ENCODE results near the gene IL13. TPM values are rescaled to one million over a fixed set of nuclear protein-coding genes. Genes with fewer than 3 reads are reported as not detected.
"Not testable (repeated sequence)": the region's sequence is repeated elsewhere in the genome, so short reads cannot be mapped to it uniquely, and the experiment has no call there.

IL13 gene
- total RNA-seq, 1 donor from 2014 or later, result not detected

DNA sequence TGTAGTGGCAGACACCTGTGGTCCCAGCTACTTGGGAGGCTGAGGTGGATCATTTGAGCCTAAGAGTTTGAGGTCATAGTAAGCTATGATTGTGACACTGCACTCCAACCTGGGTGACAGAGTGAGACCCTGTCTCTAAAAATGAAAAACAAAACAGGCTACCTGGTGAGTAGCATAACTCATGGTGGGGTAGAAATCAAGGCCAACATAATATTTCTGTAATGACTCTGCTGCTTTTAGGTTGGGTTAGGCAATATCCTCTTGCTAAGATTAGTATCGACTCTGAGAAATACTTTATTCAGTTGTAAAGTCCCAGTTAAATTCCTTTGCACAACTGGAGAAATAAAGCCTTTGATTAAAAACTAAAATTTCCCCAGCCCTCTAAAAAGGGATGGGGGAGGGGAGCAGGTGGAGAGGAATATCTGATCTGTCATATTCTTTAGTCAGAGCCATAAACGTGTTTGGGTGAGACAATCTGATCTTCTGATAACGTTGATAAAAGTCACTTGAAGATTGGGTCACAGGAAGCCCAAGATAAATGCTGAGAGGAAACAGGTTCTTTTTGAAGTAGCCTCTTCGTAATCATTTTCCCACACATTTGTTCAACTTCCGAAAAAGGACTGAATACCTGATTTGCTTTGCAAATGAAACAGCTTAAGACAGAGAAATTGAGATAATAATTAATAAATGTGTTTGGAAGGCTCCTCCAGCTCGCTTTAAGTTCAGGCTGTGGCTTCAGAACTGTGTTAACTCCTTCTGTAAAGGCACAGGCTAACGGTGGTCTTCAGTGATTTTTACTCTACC is 30.8 kb downstream of the IL13 start:
- Histone ChIP-seq H3K4me3 (ENCODE audit: low read length in 3 of 3) (no peak overlapping the region), H3K9ac (ENCODE audit: low read depth in 1 of 3, low read length in 3 of 3) (no peak overlapping the region), H3K4me1 (ENCODE audit: control insufficient read depth in 3 of 3, insufficient read depth in 3 of 3, low read length in 3 of 3) (no peaks in the 10 kb centered on the region), H3K27me3 (ENCODE audit: control insufficient read depth in 3 of 3, insufficient read depth in 3 of 3, low read length in 3 of 3) (no peaks in the 10 kb centered on the region), H3K36me3 (ENCODE audit: control insufficient read depth in 3 of 3, insufficient read depth in 3 of 3, low read length in 3 of 3) (no peaks in the 10 kb centered on the region), H3K27ac (ENCODE audit: low read depth, low read length) (no peak overlapping the region), H3K9me3 (ENCODE audit: control insufficient read depth in 3 of 3, low read length in 3 of 3) (no peaks in the 10 kb centered on the region)

DNA sequence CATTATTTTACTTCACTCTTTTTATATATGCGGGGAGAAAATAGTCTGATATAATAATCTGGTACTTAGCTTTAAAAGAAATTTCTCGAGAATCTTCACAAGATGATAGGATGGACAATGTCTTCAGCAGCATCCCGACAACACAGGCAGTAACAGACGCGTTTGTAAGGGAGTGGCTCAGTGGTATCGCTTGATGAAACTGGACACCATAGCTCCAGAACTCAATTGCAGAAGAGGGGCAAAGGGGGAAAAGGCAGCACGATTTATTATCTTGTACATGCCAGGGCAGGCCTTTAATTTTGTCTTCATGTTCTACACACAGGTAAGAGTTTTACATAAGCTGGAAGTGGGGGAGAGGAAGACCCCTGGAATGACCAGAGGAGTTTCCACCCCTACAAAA is 31.5 kb downstream of the IL13 start:
- Histone ChIP-seq H3K36me3 (ENCODE audit: control insufficient read depth in 3 of 3, insufficient read depth in 3 of 3, low read length in 3 of 3) (no peaks in the 10 kb centered on the region), H3K27me3 (ENCODE audit: control insufficient read depth in 3 of 3, insufficient read depth in 3 of 3, low read length in 3 of 3) (no peaks in the 10 kb centered on the region), H3K9me3 (ENCODE audit: control insufficient read depth in 3 of 3, low read length in 3 of 3) (no peaks in the 10 kb centered on the region), H3K9ac (ENCODE audit: low read depth in 1 of 3, low read length in 3 of 3) (no peak overlapping the region), H3K27ac (ENCODE audit: low read depth, low read length) (no peak overlapping the region), H3K4me1 (ENCODE audit: control insufficient read depth in 3 of 3, insufficient read depth in 3 of 3, low read length in 3 of 3) (no peaks in the 10 kb centered on the region), H3K4me3 (ENCODE audit: low read length in 3 of 3) (no peak overlapping the region)

DNA sequence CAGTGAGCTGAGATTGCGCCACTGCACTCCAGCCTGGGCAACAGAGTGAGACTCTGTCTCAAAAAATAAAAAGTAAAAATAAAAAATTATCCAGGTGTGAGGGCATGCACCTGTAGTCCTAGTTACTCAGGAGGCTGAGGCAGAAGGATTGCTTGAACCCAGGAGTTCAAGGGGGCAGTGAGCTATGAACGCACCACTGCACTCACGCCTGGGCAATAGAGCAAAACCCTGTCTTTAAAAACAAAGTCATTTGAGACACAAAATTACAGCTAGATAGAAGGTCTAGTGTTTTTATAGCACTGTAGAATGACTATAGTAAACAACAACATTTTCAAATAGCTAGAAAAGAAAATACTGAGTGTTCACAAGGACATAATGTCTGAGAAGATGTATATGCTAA is 32.2 kb downstream of the IL13 start:
- Histone ChIP-seq H3K9ac (ENCODE audit: low read depth in 1 of 3, low read length in 3 of 3) (no peak overlapping the region), H3K4me1 (ENCODE audit: control insufficient read depth in 3 of 3, insufficient read depth in 3 of 3, low read length in 3 of 3) (no peaks in the 10 kb centered on the region), H3K27ac (ENCODE audit: low read depth, low read length) (no peak overlapping the region), H3K4me3 (ENCODE audit: low read length in 3 of 3) (no peak overlapping the region), H3K27me3 (ENCODE audit: control insufficient read depth in 3 of 3, insufficient read depth in 3 of 3, low read length in 3 of 3) (no peaks in the 10 kb centered on the region), H3K36me3 (ENCODE audit: control insufficient read depth in 3 of 3, insufficient read depth in 3 of 3, low read length in 3 of 3) (no peaks in the 10 kb centered on the region), H3K9me3 (ENCODE audit: control insufficient read depth in 3 of 3, low read length in 3 of 3) (no peaks in the 10 kb centered on the region)

DNA sequence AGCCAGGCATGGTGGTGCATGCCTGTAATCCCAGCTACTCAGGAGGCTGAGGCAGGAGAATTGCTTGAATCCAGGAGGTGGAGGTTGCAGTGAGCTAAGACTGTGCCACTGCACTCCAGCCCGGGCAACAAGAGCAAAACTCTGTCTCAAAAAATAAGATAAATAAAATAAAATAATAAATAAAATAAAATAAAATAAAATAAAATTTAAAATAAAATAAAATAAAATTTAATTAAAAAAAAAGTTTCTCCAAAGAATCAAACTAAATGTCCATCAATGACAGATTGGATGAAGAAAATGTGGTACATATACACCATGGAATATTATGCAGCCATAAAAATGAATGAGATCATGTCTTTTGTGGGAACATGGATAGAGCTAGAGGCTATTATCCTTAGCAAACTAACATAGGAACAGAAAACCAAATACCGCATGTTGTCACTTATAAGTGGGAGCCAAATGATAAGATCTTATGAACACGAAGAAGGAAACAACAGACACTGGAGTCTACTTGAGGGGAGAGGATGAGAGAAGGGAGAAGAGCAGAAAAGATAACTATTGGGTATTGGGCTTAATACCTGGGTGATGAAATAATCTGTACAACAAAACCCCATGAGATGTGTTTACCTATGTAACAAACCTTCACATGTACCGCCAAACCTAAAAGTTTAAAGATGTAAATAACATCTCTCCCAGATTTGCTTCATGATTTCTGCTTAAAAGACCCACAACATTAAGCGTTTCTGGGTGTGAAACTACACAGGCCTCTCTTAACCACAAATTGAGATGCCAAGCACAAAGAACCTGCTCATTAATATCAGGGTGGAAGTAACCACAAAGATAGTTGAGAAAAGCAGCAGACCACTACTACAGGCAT is 34.0 kb downstream of the IL13 start:
- H3K27ac ChIP-seq (ENCODE audit: low read depth, low read length); H3K36me3 ChIP-seq (ENCODE audit: control insufficient read depth in 3 of 3, insufficient read depth in 3 of 3, low read length in 3 of 3); H3K27me3 ChIP-seq (ENCODE audit: control insufficient read depth in 3 of 3, insufficient read depth in 3 of 3, low read length in 3 of 3); H3K9ac ChIP-seq (ENCODE audit: low read depth in 1 of 3, low read length in 3 of 3); H3K4me3 ChIP-seq (ENCODE audit: low read length in 3 of 3); H3K4me1 ChIP-seq (ENCODE audit: control insufficient read depth in 3 of 3, insufficient read depth in 3 of 3, low read length in 3 of 3); H3K9me3 ChIP-seq (ENCODE audit: control insufficient read depth in 3 of 3, low read length in 3 of 3): not testable (repeated sequence)

DNA sequence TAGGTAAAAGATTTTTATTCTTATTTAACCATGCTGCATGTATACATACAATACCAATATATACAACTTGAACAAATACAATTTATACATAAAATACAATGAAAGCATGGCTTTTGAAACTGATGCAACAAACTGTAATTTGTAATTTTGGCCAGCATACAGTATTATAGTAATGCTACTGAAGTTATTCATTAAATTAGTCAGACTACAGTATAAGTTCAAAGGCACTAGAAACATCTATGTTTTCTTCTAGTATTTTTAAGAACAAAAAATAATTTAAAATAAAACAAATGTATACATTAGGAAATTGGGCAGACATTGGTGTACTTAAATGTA is 34.6 kb downstream of the IL13 start:
- Histone ChIP-seq H3K9me3 (ENCODE audit: control insufficient read depth in 3 of 3, low read length in 3 of 3) (no peaks in the 10 kb centered on the region), H3K9ac (ENCODE audit: low read depth in 1 of 3, low read length in 3 of 3) (no peak overlapping the region), H3K4me1 (ENCODE audit: control insufficient read depth in 3 of 3, insufficient read depth in 3 of 3, low read length in 3 of 3) (no peaks in the 10 kb centered on the region), H3K36me3 (ENCODE audit: control insufficient read depth in 3 of 3, insufficient read depth in 3 of 3, low read length in 3 of 3) (peaks cover 2 to 4% (median 3%) of the 10 kb centered on the region in 3 donors), H3K4me3 (ENCODE audit: low read length in 3 of 3) (no peak overlapping the region), H3K27me3 (ENCODE audit: control insufficient read depth in 3 of 3, insufficient read depth in 3 of 3, low read length in 3 of 3) (no peaks in the 10 kb centered on the region), H3K27ac (ENCODE audit: low read depth, low read length) (no peak overlapping the region)

DNA sequence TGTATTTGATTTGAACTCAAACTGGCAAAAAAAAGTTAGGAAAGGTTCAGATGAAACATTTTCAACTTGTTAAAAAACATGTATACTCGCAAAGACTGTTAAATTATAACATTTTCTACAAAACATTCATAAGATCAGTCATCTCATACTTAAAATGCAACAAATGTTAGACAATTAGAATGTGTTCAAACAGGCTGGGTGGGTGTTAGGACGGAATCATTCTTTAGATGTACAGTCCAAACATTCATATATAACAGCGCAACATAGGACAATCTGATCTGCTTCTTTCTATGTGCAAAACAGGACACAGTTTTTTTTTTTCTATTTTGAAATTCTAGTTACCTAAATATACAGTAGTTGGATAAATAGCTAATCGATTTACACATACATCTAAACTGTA is 38.0 kb downstream of the IL13 start:
- Histone ChIP-seq H3K4me1 (ENCODE audit: control insufficient read depth in 3 of 3, insufficient read depth in 3 of 3, low read length in 3 of 3) (no peaks in the 10 kb centered on the region), H3K27me3 (ENCODE audit: control insufficient read depth in 3 of 3, insufficient read depth in 3 of 3, low read length in 3 of 3) (no peaks in the 10 kb centered on the region), H3K9ac (ENCODE audit: low read depth in 1 of 3, low read length in 3 of 3) (no peak overlapping the region), H3K9me3 (ENCODE audit: control insufficient read depth in 3 of 3, low read length in 3 of 3) (no peaks in the 10 kb centered on the region), H3K36me3 (ENCODE audit: control insufficient read depth in 3 of 3, insufficient read depth in 3 of 3, low read length in 3 of 3) (peaks cover 2 to 15% (median 11%) of the 10 kb centered on the region in 3 donors), H3K27ac (ENCODE audit: low read depth, low read length) (no peak overlapping the region), H3K4me3 (ENCODE audit: low read length in 3 of 3) (no peak overlapping the region)

DNA sequence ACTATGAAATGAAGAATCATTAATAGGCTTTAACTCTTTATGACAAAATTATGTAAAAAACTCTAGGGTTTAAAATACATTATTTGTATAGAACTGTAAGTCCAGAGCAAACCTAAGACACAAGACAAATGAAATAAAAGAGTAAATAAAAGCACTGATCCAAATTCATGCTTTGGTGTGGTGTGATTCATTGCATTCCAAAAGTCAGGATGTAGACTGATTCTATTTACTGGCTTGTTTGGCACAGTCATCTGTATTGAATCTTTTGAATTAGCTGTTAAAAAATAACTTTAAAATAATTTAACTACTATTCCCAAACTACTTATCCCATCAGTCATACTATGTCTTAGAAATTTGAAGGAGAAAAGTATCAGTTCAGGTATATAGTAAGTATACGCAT is 46.9 kb downstream of the IL13 start:
- Histone ChIP-seq H3K36me3 (ENCODE audit: control insufficient read depth in 3 of 3, insufficient read depth in 3 of 3, low read length in 3 of 3) (peaks cover 0 to 14% (median 10%) of the 10 kb centered on the region in 3 donors), H3K4me3 (ENCODE audit: low read length in 3 of 3) (no peak overlapping the region)

DNA sequence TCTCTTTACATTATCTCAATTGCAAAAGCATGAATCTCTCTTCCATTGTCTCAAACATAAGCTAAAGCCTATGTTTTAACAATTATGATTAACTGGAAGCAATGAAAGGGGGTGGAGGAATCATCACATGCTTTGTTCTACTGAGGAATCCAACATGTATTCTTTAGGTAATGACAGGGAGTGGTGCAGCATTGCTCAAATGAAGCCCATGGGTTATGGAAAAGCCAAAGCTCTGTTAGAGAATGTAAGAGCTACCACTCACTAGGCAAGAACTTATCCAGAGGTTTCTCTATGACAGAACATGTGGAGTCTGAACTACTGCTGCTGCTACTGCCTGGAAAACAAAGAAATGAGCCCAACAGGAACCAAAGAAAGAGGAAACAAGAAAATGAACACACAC is 50.7 kb downstream of the IL13 start:
- Histone ChIP-seq H3K36me3 (ENCODE audit: control insufficient read depth in 3 of 3, insufficient read depth in 3 of 3, low read length in 3 of 3) (peaks cover 0 to 3% (median 0%) of the 10 kb centered on the region in 3 donors), H3K9ac (ENCODE audit: low read depth in 1 of 3, low read length in 3 of 3) (no peak overlapping the region), H3K9me3 (ENCODE audit: control insufficient read depth in 3 of 3, low read length in 3 of 3) (no peaks in the 10 kb centered on the region), H3K27ac (ENCODE audit: low read depth, low read length) (no peak overlapping the region), H3K4me3 (ENCODE audit: low read length in 3 of 3) (no peak overlapping the region), H3K27me3 (ENCODE audit: control insufficient read depth in 3 of 3, insufficient read depth in 3 of 3, low read length in 3 of 3) (no peaks in the 10 kb centered on the region), H3K4me1 (ENCODE audit: control insufficient read depth in 3 of 3, insufficient read depth in 3 of 3, low read length in 3 of 3) (no peaks in the 10 kb centered on the region)

More for the DNA sequence above, 46.9 kb downstream of the IL13 start:
- H3K27me3 ChIP-seq (ENCODE audit: control insufficient read depth in 3 of 3, insufficient read depth in 3 of 3, low read length in 3 of 3), result no peaks in the 10 kb centered on the region
- H3K4me1 ChIP-seq (ENCODE audit: control insufficient read depth in 3 of 3, insufficient read depth in 3 of 3, low read length in 3 of 3), result no peaks in the 10 kb centered on the region
- H3K9ac ChIP-seq (ENCODE audit: low read depth in 1 of 3, low read length in 3 of 3), result no peak overlapping the region
- no peaks in the 10 kb centered on the region for H3K9me3 ChIP-seq (ENCODE audit: control insufficient read depth in 3 of 3, low read length in 3 of 3)
- no peak overlapping the region for H3K27ac ChIP-seq (ENCODE audit: low read depth, low read length)
